ENCODE results near the gene TMEM87B. TPM values are rescaled to one million over a fixed set of nuclear protein-coding genes. Genes with fewer than 3 reads are reported as not detected.

Gene TMEM87B
- total RNA-seq, 4 donors from 2014 or later: 12.5 to 25.4 (median 22.8) TPM

GRCh38 chr2:112026509-112026908, 28.6 kb upstream of the TMEM87B start:
- no peak for TF ChIP-seq EP300 (IDR thresholded peaks at IDR 0.05)
- TF ChIP-seq POLR2A (IDR thresholded peaks at IDR 0.05): no peak
- no peak for TF ChIP-seq CTCF (IDR thresholded peaks at IDR 0.05)
- TF ChIP-seq POLR2AphosphoS5 (IDR thresholded peaks at IDR 0.05): no peak
- Histone ChIP-seq H3K36me3 (peaks cover 0 to 66% of the 10 kb centered on the region in 2 donors), H3K4me3 (no peak overlapping the region), H3K9me3 (no peaks in the 10 kb centered on the region), H3K27ac (no peak overlapping the region), H3K4me1 (no peaks in the 10 kb centered on the region), H3K27me3 (no peaks in the 10 kb centered on the region)
- WGBS, 2 donors (ENCODE audit: low coverage in 1 of 2): 67 to 100% methylated on average over 2 to 8 of the region's 8 CpGs
- ATAC-seq: no peak

- Histone ChIP-seq H3K27me3 (no peaks in the 10 kb centered on the region), H3K4me3 (no peak overlapping the region), H3K27ac (no peak overlapping the region), H3K36me3 (peaks cover 0 to 53% of the 10 kb centered on the region in 2 donors), H3K9me3 (no peaks in the 10 kb centered on the region), H3K4me1 (peaks cover 0 to 8% (median 0%) of the 10 kb centered on the region in 3 donors)
- 100% methylated on average over 2 to 3 of the region's 3 CpGs for WGBS, 2 donors (ENCODE audit: low coverage in 1 of 2)
- TF ChIP-seq EP300 (IDR thresholded peaks at IDR 0.05) (no peak), POLR2AphosphoS5 (IDR thresholded peaks at IDR 0.05) (no peak)
- ATAC-seq: no peak
Measured at GRCh38 chr2:112027767-112028166, 27.3 kb upstream of the TMEM87B start.

- WGBS, 2 donors (ENCODE audit: low coverage in 1 of 2): 95 to 96% methylated on average over 2 of the region's 2 CpGs
- Histone ChIP-seq H3K27ac (no peak overlapping the region), H3K4me1 (peaks cover 0 to 19% (median 0%) of the 10 kb centered on the region in 3 donors), H3K9me3 (no peaks in the 10 kb centered on the region), H3K36me3 (peaks cover 0 to 39% of the 10 kb centered on the region in 2 donors), H3K4me3 (no peak overlapping the region), H3K27me3 (no peaks in the 10 kb centered on the region)
- TF ChIP-seq POLR2AphosphoS5 (IDR thresholded peaks at IDR 0.05) (no peak), POLR2A (IDR thresholded peaks at IDR 0.05) (no peak)
- ATAC-seq: no peak
Measured at GRCh38 chr2:112029164-112029563, 25.9 kb upstream of the TMEM87B start.

GRCh38 chr2:112031473-112032223, 23.4 kb upstream of the TMEM87B start:
- 17 to 27% methylated on average over 12 of the region's 12 CpGs for WGBS, 2 donors (ENCODE audit: low coverage in 1 of 2)
- Histone ChIP-seq H3K36me3 (peaks cover 0 to 20% of the 10 kb centered on the region in 2 donors), H3K4me1 (peaks cover 0 to 19% (median 0%) of the 10 kb centered on the region in 3 donors), H3K9me3 (no peaks in the 10 kb centered on the region), H3K27ac (peak overlapping the region in 3 of 4 donors; percentile 2 to 42 (median 3)), H3K4me3 (peak overlapping the region in 1 of 2 donors; percentile 7), H3K27me3 (no peaks in the 10 kb centered on the region)
- peak; percentile 54 for ATAC-seq
- TF ChIP-seq EP300 (IDR thresholded peaks at IDR 0.05) (no peak), POLR2A (IDR thresholded peaks at IDR 0.05) (no peak), CTCF (IDR thresholded peaks at IDR 0.05) (no peak), POLR2AphosphoS5 (IDR thresholded peaks at IDR 0.05) (no peak)

- Histone ChIP-seq H3K27ac (peak overlapping the region in 2 of 4 donors; percentile 3 to 42), H3K4me1 (peaks cover 0 to 19% (median 0%) of the 10 kb centered on the region in 3 donors), H3K27me3 (no peaks in the 10 kb centered on the region), H3K9me3 (no peaks in the 10 kb centered on the region), H3K4me3 (no peak overlapping the region), H3K36me3 (peaks cover 0 to 15% of the 10 kb centered on the region in 2 donors)
- 25 to 75% methylated on average over 2 of the region's 4 CpGs for WGBS, 2 donors (ENCODE audit: low coverage in 1 of 2)
- peak; percentile 70 for ATAC-seq
- no peak for TF ChIP-seq POLR2AphosphoS5 (IDR thresholded peaks at IDR 0.05)
Measured at GRCh38 chr2:112032224-112032586, 22.9 kb upstream of the TMEM87B start.

GRCh38 chr2:112032689-112033465, 22.2 kb upstream of the TMEM87B start:
- Histone ChIP-seq H3K4me1 (peaks cover 0 to 19% (median 0%) of the 10 kb centered on the region in 3 donors), H3K27me3 (no peaks in the 10 kb centered on the region), H3K4me3 (no peak overlapping the region), H3K36me3 (peaks cover 0 to 8% of the 10 kb centered on the region in 2 donors), H3K9me3 (no peaks in the 10 kb centered on the region), H3K27ac (peak overlapping the region in 2 of 4 donors; percentile 3 to 42)
- peak; percentile 41 for ATAC-seq
- 52 to 54% methylated on average over 4 of the region's 4 CpGs for WGBS, 2 donors (ENCODE audit: low coverage in 1 of 2)
- TF ChIP-seq CTCF (IDR thresholded peaks at IDR 0.05) (no peak), POLR2AphosphoS5 (IDR thresholded peaks at IDR 0.05) (no peak), POLR2A (IDR thresholded peaks at IDR 0.05) (no peak), EP300 (IDR thresholded peaks at IDR 0.05) (no peak)
